Testis (tissue), 2 donors: Measurements from ENCODE around the gene NKX6-2.

Experiments
- POLR2A ChIP-seq: fragments of 450-650 bp; IDR thresholded peaks from one replicate; pipeline ENCODE4 v1.6.1; 2017; ENCODE audit warnings: antibody characterized with exemption, mild to moderate bottlenecking, moderate library complexity
- TF ChIP-seq, protein P1 (sequence below), 3 experiments: fragments of 450-650 bp in 2 of 3; fragments of 200-600 bp in 1 of 3; sonication (generic) in 1 of 3; IDR thresholded peaks; one replicate each; pipeline ENCODE4 v1.5.1; 2016 to 2019; ENCODE audit warnings: antibody characterized with exemption in 3 of 3, mild to moderate bottlenecking in 2 of 3, moderate library complexity in 1 of 3

DNA sequence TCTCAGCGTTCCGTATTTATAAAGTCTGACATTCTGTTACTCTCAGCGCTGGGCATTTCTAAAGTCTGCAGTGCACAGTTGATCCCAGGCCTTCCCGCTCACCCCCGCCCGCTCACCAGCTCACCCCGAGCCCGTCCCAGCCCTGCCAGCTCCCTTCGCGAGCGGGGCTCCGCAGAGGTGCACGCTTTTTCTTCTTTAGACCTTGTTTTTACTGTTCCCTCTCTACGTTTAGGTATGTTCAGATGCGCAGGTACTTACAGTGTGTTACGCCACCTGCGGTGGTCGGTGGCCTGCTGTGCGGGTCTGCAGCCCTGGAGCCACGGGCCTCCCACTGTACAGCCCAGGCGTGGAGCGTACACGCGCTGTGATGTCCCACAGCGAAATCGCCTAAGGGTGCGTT lies 28.8 kb downstream of the NKX6-2 start:
- TF ChIP-seq, protein P1, sequence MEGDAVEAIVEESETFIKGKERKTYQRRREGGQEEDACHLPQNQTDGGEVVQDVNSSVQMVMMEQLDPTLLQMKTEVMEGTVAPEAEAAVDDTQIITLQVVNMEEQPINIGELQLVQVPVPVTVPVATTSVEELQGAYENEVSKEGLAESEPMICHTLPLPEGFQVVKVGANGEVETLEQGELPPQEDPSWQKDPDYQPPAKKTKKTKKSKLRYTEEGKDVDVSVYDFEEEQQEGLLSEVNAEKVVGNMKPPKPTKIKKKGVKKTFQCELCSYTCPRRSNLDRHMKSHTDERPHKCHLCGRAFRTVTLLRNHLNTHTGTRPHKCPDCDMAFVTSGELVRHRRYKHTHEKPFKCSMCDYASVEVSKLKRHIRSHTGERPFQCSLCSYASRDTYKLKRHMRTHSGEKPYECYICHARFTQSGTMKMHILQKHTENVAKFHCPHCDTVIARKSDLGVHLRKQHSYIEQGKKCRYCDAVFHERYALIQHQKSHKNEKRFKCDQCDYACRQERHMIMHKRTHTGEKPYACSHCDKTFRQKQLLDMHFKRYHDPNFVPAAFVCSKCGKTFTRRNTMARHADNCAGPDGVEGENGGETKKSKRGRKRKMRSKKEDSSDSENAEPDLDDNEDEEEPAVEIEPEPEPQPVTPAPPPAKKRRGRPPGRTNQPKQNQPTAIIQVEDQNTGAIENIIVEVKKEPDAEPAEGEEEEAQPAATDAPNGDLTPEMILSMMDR (IDR thresholded peaks at IDR 0.05): no peak
- TF ChIP-seq POLR2A: no peak
